Neuronal stem cell (in vitro differentiated cells): Measurements from ENCODE around the gene PAPPA.

Experiments used
- DNase-seq: peaks from one replicate; pipeline ENCODE4 v3.0.0-alpha.2; 2013; ENCODE audit warnings: low spot score
- H2AFZ ChIP-seq: one replicate; pipeline ENCODE4 v1.6.1; 2013; ENCODE audit warnings: mild to moderate bottlenecking, low read length, inconsistent platforms
- H2AK5ac ChIP-seq: 2 replicates; pipeline ENCODE4 v1.6.1; 2013; ENCODE audit warnings: low read depth, mild to moderate bottlenecking, inconsistent platforms, low read length, moderate library complexity, mixed read lengths
- H2BK120ac ChIP-seq: 2 replicates; pipeline ENCODE4 v1.6.1; 2013; ENCODE audit warnings: low read depth, mild to moderate bottlenecking, inconsistent platforms, low read length, moderate library complexity, mixed read lengths
- H2BK12ac ChIP-seq: one replicate; pipeline ENCODE4 v1.6.1; 2013; ENCODE audit warnings: low read length, inconsistent platforms
- H2BK15ac ChIP-seq: 2 replicates; pipeline ENCODE4 v1.6.1; 2013; ENCODE audit warnings: mild to moderate bottlenecking, low read length, inconsistent platforms, mixed read lengths
- H2BK5ac ChIP-seq: one replicate; pipeline ENCODE4 v1.6.1; 2013; ENCODE audit warnings: inconsistent platforms, mild to moderate bottlenecking, low read length, moderate library complexity
- H3K14ac ChIP-seq: one replicate; pipeline ENCODE4 v1.6.1; 2013; ENCODE audit warnings: low read length, inconsistent platforms
- H3K18ac ChIP-seq: 2 replicates; pipeline ENCODE4 v1.6.1; 2013; ENCODE audit warnings: low read length, inconsistent platforms
- H3K23ac ChIP-seq: 2 replicates; pipeline ENCODE4 v1.6.1; 2013; ENCODE audit warnings: low read depth, mild to moderate bottlenecking, mixed read lengths, low read length, inconsistent platforms; ENCODE audit not compliant: poor library complexity
- H3K27ac ChIP-seq: replicated peaks from 3 replicates; pipeline ENCODE4 v1.5.1; 2013; ENCODE audit warnings: low read length, inconsistent platforms
- H3K27me3 ChIP-seq, 3 experiments: 2 replicates each; pipeline ENCODE4 v1.6.1; 2013; ENCODE audit warnings: low read length in 3 of 3, mild to moderate bottlenecking in 2 of 3, inconsistent platforms in 1 of 3, low read depth in 1 of 3, mixed read lengths in 1 of 3, moderate library complexity in 1 of 3; ENCODE audit not compliant: control insufficient read depth in 3 of 3, insufficient read depth in 3 of 3
- H3K36me3 ChIP-seq, 2 donors: replicated peaks in 1 of 2; 2 replicates each; pipeline ENCODE4 v1.6.1; 2013; ENCODE audit warnings: low read length in 2 of 2; ENCODE audit not compliant: control insufficient read depth in 2 of 2, insufficient read depth in 2 of 2
- H3K4ac ChIP-seq: 2 replicates; pipeline ENCODE4 v1.6.1; 2013; ENCODE audit warnings: inconsistent platforms, mild to moderate bottlenecking, low read length, moderate library complexity
- H3K4me1 ChIP-seq, 2 donors: 1 replicate in 1 of 2; 2 replicates in 1 of 2; pipeline ENCODE4 v1.6.1; 2013; ENCODE audit warnings: low read length in 2 of 2, low read depth in 1 of 2; ENCODE audit not compliant: control insufficient read depth in 2 of 2, insufficient read depth in 1 of 2
- H3K4me2 ChIP-seq: one replicate; pipeline ENCODE4 v1.6.1; 2013; ENCODE audit warnings: mild to moderate bottlenecking, low read length, inconsistent platforms; ENCODE audit not compliant: insufficient read depth, poor library complexity, severe bottlenecking
- H3K4me3 ChIP-seq, 2 donors: 2 replicates each; pipeline ENCODE4 v1.5.1; 2013; ENCODE audit warnings: low read length in 2 of 2, mild to moderate bottlenecking in 2 of 2, inconsistent platforms in 1 of 2, moderate library complexity in 1 of 2
- H3K79me1 ChIP-seq: one replicate; pipeline ENCODE4 v1.6.1; 2013; ENCODE audit warnings: low read depth, mild to moderate bottlenecking, inconsistent platforms, low read length, moderate library complexity
- H3K9ac ChIP-seq: one replicate; pipeline ENCODE4 v1.6.1; 2013; ENCODE audit warnings: mild to moderate bottlenecking, low read depth, low read length, inconsistent platforms; ENCODE audit not compliant: poor library complexity
- H3K9me3 ChIP-seq, 2 donors: replicated peaks in 1 of 2; 2 replicates each; pipeline versions ENCODE3 to v1.6.1; 2013; ENCODE audit warnings: low read length in 2 of 2, mild to moderate bottlenecking in 2 of 2, inconsistent platforms in 1 of 2, low read depth in 1 of 2, mixed read lengths in 1 of 2, moderate library complexity in 1 of 2; ENCODE audit not compliant: control insufficient read depth in 2 of 2, insufficient read depth in 1 of 2
- H4K8ac ChIP-seq: one replicate; pipeline ENCODE4 v1.6.1; 2013; ENCODE audit warnings: low read depth, mild to moderate bottlenecking, inconsistent platforms, low read length, moderate library complexity
- H4K91ac ChIP-seq: one replicate; pipeline ENCODE4 v1.6.1; 2013; ENCODE audit warnings: low read length, low read depth, mild to moderate bottlenecking, inconsistent platforms; ENCODE audit not compliant: poor library complexity
- WGBS, 2 donors: extraction: QIAGEN DNeasy Blood & Tissue Kit; methylation state at CpG; one replicate each; pipeline ENCODE4 v1.1.7; 2013; ENCODE audit warnings: missing lambda C conversion rate in 2 of 2, mixed read lengths in 1 of 2; ENCODE audit not compliant: insufficient read length in 2 of 2, insufficient replicate concordance in 1 of 2; ENCODE audit errors: extremely low coverage in 2 of 2; 5-methylcytosine and 5-hydroxymethylcytosine counted together

The PAPPA gene

DNA sequence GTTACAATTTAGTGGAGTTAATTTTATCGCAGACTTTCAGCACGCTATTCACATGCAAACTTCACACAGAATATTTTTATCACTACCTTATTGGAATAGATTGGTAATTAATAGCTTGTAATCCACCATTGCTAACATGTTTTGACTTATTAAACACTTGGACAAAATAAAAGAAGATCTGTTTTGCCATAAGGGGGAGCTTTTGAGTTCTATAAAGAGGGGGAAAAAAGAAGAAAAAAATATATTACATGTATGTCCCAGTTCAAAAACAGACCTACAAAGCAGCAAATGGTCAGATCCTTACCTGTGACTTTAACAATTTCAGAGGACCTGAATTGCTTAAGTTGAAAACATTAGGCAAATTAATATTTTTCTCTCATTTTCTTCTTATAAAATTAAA, 1.2 kb upstream of the PAPPA start:
- H2BK5ac ChIP-seq: no peak overlapping the region
- H3K36me3 ChIP-seq: no peaks in the 10 kb centered on the region
- H3K18ac ChIP-seq: no peak overlapping the region
- H3K4me1 ChIP-seq: peaks cover 18 to 19% of the 10 kb centered on the region in 2 donors
- no peak overlapping the region for H3K27ac ChIP-seq
- H3K27me3 ChIP-seq: peaks cover 0 to 24% (median 10%) of the 10 kb centered on the region in 3 experiments
- no peak overlapping the region for H3K9ac ChIP-seq
- no peak for DNase-seq
- H3K14ac ChIP-seq: no peak overlapping the region
- no peak overlapping the region for H3K4me2 ChIP-seq
- no peaks in the 10 kb centered on the region for H3K79me1 ChIP-seq
- no peak overlapping the region for H2AFZ ChIP-seq
- no peaks in the 10 kb centered on the region for H3K9me3 ChIP-seq
- H3K4me3 ChIP-seq: no peak overlapping the region
- H4K91ac ChIP-seq: no peak overlapping the region
- no peak overlapping the region for H2BK120ac ChIP-seq
- no peak overlapping the region for H2AK5ac ChIP-seq
- no peak overlapping the region for H2BK12ac ChIP-seq
- no CpG with 5 or more reads among the region's 2 CpGs for WGBS, 2 donors
- H4K8ac ChIP-seq: no peak overlapping the region
- no peak overlapping the region for H2BK15ac ChIP-seq
- no peak overlapping the region for H3K4ac ChIP-seq
- no peak overlapping the region for H3K23ac ChIP-seq

DNA sequence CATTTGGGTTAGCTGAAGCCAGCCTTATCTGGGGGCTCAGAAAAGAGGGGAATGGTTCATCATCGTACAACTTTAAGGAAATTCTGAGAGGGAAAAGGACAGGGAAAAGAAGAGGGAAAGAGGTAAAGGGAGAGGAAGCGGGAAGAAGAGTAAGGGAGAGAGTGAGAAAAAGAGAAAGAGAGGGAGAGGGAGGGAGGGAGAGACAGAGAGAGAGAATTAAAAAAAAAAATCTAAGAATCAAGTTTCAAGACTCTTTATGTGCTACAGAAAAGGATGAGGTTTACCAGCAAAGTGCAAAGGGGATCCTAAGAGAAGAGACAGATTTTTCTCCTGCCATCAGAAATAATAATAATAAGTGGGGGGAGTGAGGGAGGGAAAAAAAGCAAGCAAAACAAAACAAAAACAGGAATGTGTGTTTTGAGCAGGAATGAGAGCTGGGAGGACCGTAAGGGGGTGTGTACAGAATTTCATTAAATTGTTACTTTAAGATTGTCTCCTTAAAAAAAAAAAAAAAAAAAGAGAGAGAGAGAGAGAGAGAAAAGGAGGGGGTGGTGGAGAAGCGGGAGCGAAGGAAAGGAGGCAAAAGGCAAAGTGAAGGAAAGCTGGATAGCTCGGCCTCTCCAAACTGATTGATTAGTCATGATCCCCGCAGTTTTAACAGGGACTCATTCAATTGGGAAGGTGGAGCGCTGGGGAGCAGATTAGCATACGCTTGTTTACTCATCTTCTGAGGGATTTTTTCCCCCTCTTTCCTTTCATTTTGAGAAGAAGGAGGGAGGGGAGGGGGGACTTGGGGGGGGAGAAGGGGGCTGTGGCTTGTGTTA, 438 bp upstream of the PAPPA start:
- peak overlapping the region; percentile 85 for H2AFZ ChIP-seq
- no peaks in the 10 kb centered on the region for H3K36me3 ChIP-seq
- no peak overlapping the region for H3K27ac ChIP-seq
- no peak overlapping the region for H3K18ac ChIP-seq
- no peak overlapping the region for H3K14ac ChIP-seq
- DNase-seq: peak; percentile 36
- H2BK5ac ChIP-seq: no peak overlapping the region
- H3K9me3 ChIP-seq: no peaks in the 10 kb centered on the region
- H2BK15ac ChIP-seq: no peak overlapping the region
- peaks cover 0 to 25% (median 10%) of the 10 kb centered on the region in 3 experiments for H3K27me3 ChIP-seq
- no peak overlapping the region for H3K9ac ChIP-seq
- peaks cover 24 to 27% of the 10 kb centered on the region in 2 donors for H3K4me1 ChIP-seq
- H2BK12ac ChIP-seq: no peak overlapping the region
- no peak overlapping the region for H3K4ac ChIP-seq
- no peak overlapping the region for H3K23ac ChIP-seq
- no CpG with 5 or more reads among the region's 9 CpGs for WGBS, 2 donors
- no peak overlapping the region for H3K4me2 ChIP-seq
- no peak overlapping the region for H2AK5ac ChIP-seq
- H4K8ac ChIP-seq: no peak overlapping the region
- no peaks in the 10 kb centered on the region for H3K79me1 ChIP-seq
- peak overlapping the region in 1 of 2 donors; percentile 67 for H3K4me3 ChIP-seq
- no peak overlapping the region for H2BK120ac ChIP-seq
- H4K91ac ChIP-seq: no peak overlapping the region

DNA sequence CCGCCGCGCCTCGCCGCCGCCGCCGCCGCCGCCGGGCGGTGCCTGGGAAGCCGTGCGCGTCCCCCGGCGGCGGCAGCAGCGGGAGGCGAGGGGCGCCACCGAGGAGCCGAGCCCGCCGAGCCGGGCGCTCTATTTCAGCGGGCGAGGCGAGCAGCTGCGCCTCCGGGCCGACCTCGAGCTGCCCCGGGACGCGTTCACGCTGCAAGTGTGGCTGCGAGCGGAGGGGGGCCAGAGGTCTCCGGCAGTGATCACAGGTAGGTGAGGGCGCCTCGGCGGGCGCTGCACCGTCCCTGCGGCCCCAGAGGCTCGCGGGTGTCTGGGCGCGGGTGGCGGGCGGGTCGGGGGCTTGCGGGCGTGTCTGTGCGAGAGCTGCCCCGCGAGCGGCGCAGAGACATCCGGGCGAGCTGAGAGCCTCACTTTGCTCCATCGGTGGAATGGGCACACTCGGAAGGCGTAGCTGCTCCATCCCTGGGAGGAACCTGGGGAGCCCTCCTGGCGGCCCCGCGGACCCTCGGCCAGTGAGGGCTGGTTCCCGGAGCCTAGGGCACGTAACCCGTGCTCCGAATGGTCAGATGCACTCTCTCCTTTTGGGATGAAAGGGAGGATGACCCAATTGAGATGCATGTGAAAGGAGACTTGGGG, 864 bp downstream of the PAPPA start:
- H3K27ac ChIP-seq: no peak overlapping the region
- no peaks in the 10 kb centered on the region for H3K79me1 ChIP-seq
- H4K91ac ChIP-seq: no peak overlapping the region
- no peak overlapping the region for H3K4ac ChIP-seq
- H2BK5ac ChIP-seq: no peak overlapping the region
- peak overlapping the region; percentile 49 for H3K14ac ChIP-seq
- peak overlapping the region; percentile 94 for H2AFZ ChIP-seq
- no CpG with 5 or more reads among the region's 74 CpGs for WGBS, 2 donors
- H2AK5ac ChIP-seq: no peak overlapping the region
- H2BK120ac ChIP-seq: no peak overlapping the region
- H3K4me1 ChIP-seq: peaks cover 24 to 28% of the 10 kb centered on the region in 2 donors
- no peaks in the 10 kb centered on the region for H3K9me3 ChIP-seq
- peak overlapping the region; percentile 67 to 77 for H3K4me3 ChIP-seq
- H3K4me2 ChIP-seq: peak overlapping the region; percentile 97
- peak overlapping the region; percentile 84 for H3K18ac ChIP-seq
- H3K9ac ChIP-seq: peak overlapping the region; percentile 82
- no peak overlapping the region for H4K8ac ChIP-seq
- H2BK12ac ChIP-seq: no peak overlapping the region
- H2BK15ac ChIP-seq: no peak overlapping the region
- H3K23ac ChIP-seq: peak overlapping the region; percentile 34
- peaks cover 0 to 8% of the 10 kb centered on the region in 2 donors for H3K36me3 ChIP-seq
- peak; percentile 24 for DNase-seq
- H3K27me3 ChIP-seq: peaks cover 0 to 34% (median 10%) of the 10 kb centered on the region in 3 experiments
